Astrocyte (in vitro differentiated cells and primary cell): ENCODE data around the gene PAK4. TPM values are rescaled to one million over a fixed set of nuclear protein-coding genes. Genes with fewer than 3 reads are reported as not detected.

Experiments
- DNase-seq: peaks from one replicate; pipeline ENCODE4 v3.0.0-alpha.2; 2010; ENCODE audit warnings: low read depth
- FAIRE-seq: peaks from 2 replicates; lab custom pipeline; 2011; peaks lifted over from hg19 to GRCh38; lab: Jason Lieb, UNC
- H2AFZ ChIP-seq: 2 replicates; pipeline ENCODE4 v1.6.0; 2012; ENCODE audit warnings: low read depth, low read length, inconsistent platforms
- H3K27ac ChIP-seq: 2 replicates; pipeline ENCODE4 v1.5.1; 2011; ENCODE audit warnings: low read depth, low read length, inconsistent platforms
- H3K27me3 ChIP-seq: 2 replicates; pipeline ENCODE4 v1.6.0; 2011; ENCODE audit warnings: low read length, inconsistent platforms; ENCODE audit not compliant: insufficient read depth
- H3K36me3 ChIP-seq: 2 replicates; pipeline ENCODE4 v1.5.1; 2011; ENCODE audit warnings: low read length, inconsistent platforms; ENCODE audit not compliant: insufficient read depth
- H3K4me1 ChIP-seq: 2 replicates; pipeline ENCODE4 v1.5.1; 2011; ENCODE audit warnings: low read length, inconsistent platforms; ENCODE audit not compliant: insufficient read depth
- H3K4me2 ChIP-seq: 2 replicates; pipeline ENCODE4 v1.6.0; 2012; ENCODE audit warnings: low read length, inconsistent platforms
- H3K4me3 ChIP-seq: 2 replicates; pipeline ENCODE4 v1.5.1; 2011; ENCODE audit warnings: low read depth, mild to moderate bottlenecking, low read length, inconsistent platforms; ENCODE audit not compliant: insufficient read depth
- H3K79me2 ChIP-seq: 2 replicates; pipeline ENCODE4 v1.6.0; 2012; ENCODE audit warnings: mild to moderate bottlenecking, low read length, inconsistent platforms; ENCODE audit not compliant: insufficient read depth
- H3K9ac ChIP-seq: 2 replicates; pipeline ENCODE4 v1.6.0; 2012; ENCODE audit warnings: mild to moderate bottlenecking, low read length, inconsistent platforms
- H3K9me3 ChIP-seq: 2 replicates; pipeline ENCODE4 v1.5.1; 2012; ENCODE audit warnings: low read depth, mild to moderate bottlenecking, low read length, inconsistent platforms; ENCODE audit not compliant: insufficient read depth
- H4K20me1 ChIP-seq: 2 replicates; pipeline ENCODE4 v1.6.0; 2012; ENCODE audit warnings: low read length, inconsistent platforms; ENCODE audit not compliant: insufficient read depth
- H3K27ac Mint-ChIP-seq: one replicate; pipeline ENCODE4 v1.8.0; 2021; ENCODE audit warnings: mild to moderate bottlenecking, mixed read lengths; ENCODE audit not compliant: unreplicated experiment
- H3K27me3 Mint-ChIP-seq: one replicate; pipeline ENCODE4 v1.8.0; 2021; ENCODE audit warnings: low read depth, mixed read lengths; ENCODE audit not compliant: unreplicated experiment
- H3K36me3 Mint-ChIP-seq: one replicate; pipeline ENCODE4 v1.8.0; 2021; ENCODE audit warnings: low read depth, mixed read lengths; ENCODE audit not compliant: unreplicated experiment
- H3K4me1 Mint-ChIP-seq: one replicate; pipeline ENCODE4 v1.8.0; 2021; ENCODE audit warnings: low read depth, mixed read lengths; ENCODE audit not compliant: unreplicated experiment
- H3K4me3 Mint-ChIP-seq: one replicate; pipeline ENCODE4 v1.8.0; 2021; ENCODE audit warnings: mild to moderate bottlenecking, moderate library complexity, mixed read lengths; ENCODE audit not compliant: unreplicated experiment
- H3K9me3 Mint-ChIP-seq: one replicate; pipeline ENCODE4 v1.8.0; 2021; ENCODE audit warnings: mild to moderate bottlenecking, mixed read lengths; ENCODE audit not compliant: unreplicated experiment
- EZH2 ChIP-seq: IDR thresholded peaks from 2 replicates; pipeline ENCODE4 v1.6.1; 2012; ENCODE audit warnings: mild to moderate bottlenecking, low read length, inconsistent platforms; ENCODE audit not compliant: insufficient read depth
- total RNA-seq: library from RNA; stranded (reverse); gene quantifications from 2 replicates; pipeline ENCODE4 v1.2.1, GENCODE V29; 2021
- TF ChIP-seq, protein P1 (sequence below): IDR thresholded peaks from 2 replicates; pipeline ENCODE4 v1.5.1; 2011; ENCODE audit warnings: low read depth, mild to moderate bottlenecking, inconsistent platforms, low read length, moderate library complexity; ENCODE audit not compliant: insufficient read depth

Gene PAK4
- total RNA-seq, 1 donor from 2014 or later: 48.0 TPM

DNA sequence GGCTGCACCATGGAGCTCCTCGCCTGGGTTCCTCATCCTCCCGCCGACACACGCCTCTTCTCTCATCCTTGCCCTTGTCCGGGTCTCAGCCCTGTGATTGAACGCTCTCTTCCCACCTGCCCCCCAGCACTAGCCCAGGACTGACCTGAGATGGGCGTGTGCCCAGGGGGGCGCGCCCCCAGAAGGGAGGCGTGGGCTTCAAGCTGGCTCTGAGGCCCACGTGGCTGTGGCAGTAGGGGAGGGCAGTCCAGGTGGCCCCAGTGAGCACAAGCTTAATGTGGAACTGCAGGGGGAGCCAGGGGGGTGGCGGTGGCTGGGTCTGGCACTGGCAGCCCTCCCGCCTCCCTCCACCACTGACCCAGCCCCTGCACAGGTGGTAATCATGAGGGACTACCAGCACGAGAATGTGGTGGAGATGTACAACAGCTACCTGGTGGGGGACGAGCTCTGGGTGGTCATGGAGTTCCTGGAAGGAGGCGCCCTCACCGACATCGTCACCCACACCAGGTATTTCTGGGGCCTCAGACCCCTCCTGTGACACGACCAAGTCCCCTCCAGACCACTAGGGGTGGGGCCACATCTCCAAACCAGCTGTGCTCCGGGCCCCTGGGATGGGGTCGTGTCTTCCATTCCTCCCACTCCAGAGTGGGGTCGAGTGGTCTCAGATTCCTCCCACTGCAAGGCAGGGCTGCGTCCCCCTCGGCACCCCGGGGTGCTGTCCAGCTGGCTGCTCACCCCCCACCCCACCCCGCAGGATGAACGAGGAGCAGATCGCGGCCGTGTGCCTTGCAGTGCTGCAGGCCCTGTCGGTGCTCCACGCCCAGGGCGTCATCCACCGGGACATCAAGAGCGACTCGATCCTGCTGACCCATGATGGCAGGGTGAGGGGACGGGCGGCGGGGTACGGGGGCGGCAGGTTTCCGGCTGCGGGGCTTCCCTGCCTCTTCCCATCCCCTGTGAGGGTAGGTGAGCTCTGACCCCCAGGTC, 49.3 kb downstream of the PAK4 start:
- FAIRE-seq: no peak
- Histone ChIP-seq H3K9me3 (no peaks in the 10 kb centered on the region), H4K20me1 (peaks cover 5% of the 10 kb centered on the region), H3K4me1 (no peaks in the 10 kb centered on the region), H3K79me2 (no peaks in the 10 kb centered on the region), H3K4me3 (no peak overlapping the region), H3K27ac (no peak overlapping the region), H2AFZ (no peak overlapping the region), H3K27me3 (no peaks in the 10 kb centered on the region), H3K36me3 (no peaks in the 10 kb centered on the region), H3K9ac (no peak overlapping the region), H3K4me2 (no peak overlapping the region)
- Mint-ChIP-seq H3K9me3 (no peaks in the 10 kb centered on the region), H3K27ac (no peak overlapping the region), H3K27me3 (no peaks in the 10 kb centered on the region), H3K4me1 (no peaks in the 10 kb centered on the region), H3K4me3 (no peak overlapping the region), H3K36me3 (peaks cover 3% of the 10 kb centered on the region)
- TF ChIP-seq EZH2: no peak
- TF ChIP-seq, protein P1, sequence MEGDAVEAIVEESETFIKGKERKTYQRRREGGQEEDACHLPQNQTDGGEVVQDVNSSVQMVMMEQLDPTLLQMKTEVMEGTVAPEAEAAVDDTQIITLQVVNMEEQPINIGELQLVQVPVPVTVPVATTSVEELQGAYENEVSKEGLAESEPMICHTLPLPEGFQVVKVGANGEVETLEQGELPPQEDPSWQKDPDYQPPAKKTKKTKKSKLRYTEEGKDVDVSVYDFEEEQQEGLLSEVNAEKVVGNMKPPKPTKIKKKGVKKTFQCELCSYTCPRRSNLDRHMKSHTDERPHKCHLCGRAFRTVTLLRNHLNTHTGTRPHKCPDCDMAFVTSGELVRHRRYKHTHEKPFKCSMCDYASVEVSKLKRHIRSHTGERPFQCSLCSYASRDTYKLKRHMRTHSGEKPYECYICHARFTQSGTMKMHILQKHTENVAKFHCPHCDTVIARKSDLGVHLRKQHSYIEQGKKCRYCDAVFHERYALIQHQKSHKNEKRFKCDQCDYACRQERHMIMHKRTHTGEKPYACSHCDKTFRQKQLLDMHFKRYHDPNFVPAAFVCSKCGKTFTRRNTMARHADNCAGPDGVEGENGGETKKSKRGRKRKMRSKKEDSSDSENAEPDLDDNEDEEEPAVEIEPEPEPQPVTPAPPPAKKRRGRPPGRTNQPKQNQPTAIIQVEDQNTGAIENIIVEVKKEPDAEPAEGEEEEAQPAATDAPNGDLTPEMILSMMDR: no peak
- DNase-seq: no peak

DNA sequence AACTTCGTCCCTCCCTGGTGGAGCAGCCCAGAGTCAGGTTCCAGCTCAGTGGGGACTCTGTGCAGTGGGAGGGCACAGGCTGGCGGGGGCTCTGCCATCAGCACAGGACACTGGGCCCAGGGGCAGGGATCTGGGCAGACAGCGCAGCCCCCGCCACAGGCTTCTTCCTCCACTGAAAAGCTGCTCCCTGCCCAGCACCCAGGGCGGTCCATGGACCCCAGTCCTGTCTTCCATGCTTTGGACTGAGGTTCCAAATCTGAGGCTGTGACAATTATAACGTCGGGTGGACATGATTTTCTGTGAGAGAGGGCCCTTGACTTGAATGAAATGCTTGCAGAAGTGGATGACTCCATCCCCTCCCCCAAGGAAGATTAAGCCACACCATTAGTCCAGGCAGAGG, 50.0 kb downstream of the PAK4 start:
- no peak for TF ChIP-seq EZH2
- TF ChIP-seq, protein P1: no peak
- H3K4me3 Mint-ChIP-seq: no peak overlapping the region
- Histone ChIP-seq H4K20me1 (peaks cover 5% of the 10 kb centered on the region), H2AFZ (no peak overlapping the region), H3K4me2 (no peak overlapping the region), H3K9me3 (no peaks in the 10 kb centered on the region), H3K4me1 (no peaks in the 10 kb centered on the region), H3K9ac (no peak overlapping the region), H3K27me3 (no peaks in the 10 kb centered on the region), H3K36me3 (peaks cover 3% of the 10 kb centered on the region), H3K79me2 (no peaks in the 10 kb centered on the region), H3K27ac (no peak overlapping the region), H3K4me3 (no peak overlapping the region)
- no peaks in the 10 kb centered on the region for H3K9me3 Mint-ChIP-seq
- H3K27ac Mint-ChIP-seq: no peak overlapping the region
- peaks cover 3% of the 10 kb centered on the region for H3K36me3 Mint-ChIP-seq
- DNase-seq (no peak), FAIRE-seq (no peak)
- no peaks in the 10 kb centered on the region for H3K4me1 Mint-ChIP-seq
- H3K27me3 Mint-ChIP-seq: no peaks in the 10 kb centered on the region
